Activated T-helper 2 cell treated with anti-CD3 and anti-CD28 coated beads, Interferon-gamma antibody, Interleukin-2, Interleukin-4, amounts not matched to agents 10 μg/mL and 5 μg/mL and 100 μg/mL, durations not matched to agents 14 hours and 24 hours and 36 hours (primary cell): ENCODE results near the gene KMT2C. TPM values are rescaled to one million over a fixed set of nuclear protein-coding genes. Genes with fewer than 3 reads are reported as not detected.
"Not testable (repeated sequence)": the region's sequence is repeated elsewhere in the genome, so short reads cannot be mapped to it uniquely, and the experiment has no call there.

ENCODE experiments used
- DNase-seq: peaks from one replicate; pipeline ENCODE4 v3.0.0; 2021; ENCODE audit warnings: low spot score
- H3K27ac Mint-ChIP-seq: one replicate; pipeline ENCODE4 v1.8.0; 2021; ENCODE audit warnings: mixed read lengths
- H3K27me3 Mint-ChIP-seq: one replicate; pipeline ENCODE4 v1.8.0; 2021; ENCODE audit warnings: low read depth, mixed read lengths
- H3K36me3 Mint-ChIP-seq: one replicate; pipeline ENCODE4 v1.8.0; 2021; ENCODE audit warnings: low read depth, mixed read lengths
- H3K4me1 Mint-ChIP-seq: one replicate; pipeline ENCODE4 v1.8.0; 2021; ENCODE audit warnings: low read depth, mixed read lengths
- H3K4me3 Mint-ChIP-seq: one replicate; pipeline ENCODE4 v1.8.0; 2021; ENCODE audit warnings: low read depth, mild to moderate bottlenecking, moderate library complexity, mixed read lengths
- H3K9me3 Mint-ChIP-seq: one replicate; pipeline ENCODE4 v1.8.0; 2021; ENCODE audit warnings: mixed read lengths
- intact Hi-C: fragments of 100-400 bp; cut with micrococcal nuclease; formaldehyde crosslinking; loops from one replicate; pipeline ENCODE4 v1.15.1; 2023
- total RNA-seq: library from RNA; stranded (reverse); gene quantifications from 2 replicates; pipeline ENCODE4 v1.2.3, GENCODE V29; 2022

Gene KMT2C
- total RNA-seq, 1 donor from 2014 or later: 62.4 TPM

DNA sequence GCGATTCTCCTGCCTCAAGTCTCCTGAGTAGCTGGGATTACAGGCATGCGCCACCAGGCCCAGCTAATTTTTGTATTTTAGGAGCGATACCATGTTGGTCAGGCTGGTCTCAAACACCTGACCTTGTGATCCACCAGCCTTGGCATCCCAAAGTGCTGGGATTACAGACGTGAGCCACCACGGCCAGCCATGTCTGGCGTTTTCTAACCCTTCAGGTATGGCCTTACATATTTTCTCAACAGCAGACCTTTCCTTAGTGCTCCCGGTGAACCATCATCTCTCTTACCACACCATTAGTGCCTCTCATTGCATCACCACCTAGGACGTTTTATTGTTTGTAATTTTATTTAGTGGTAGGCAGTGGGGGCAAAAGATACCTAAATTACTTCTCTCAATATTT lies 194.5 kb downstream of the KMT2C start:
- DNase-seq, H3K27me3 Mint-ChIP-seq, H3K9me3 Mint-ChIP-seq, intact Hi-C loops, H3K27ac Mint-ChIP-seq, H3K4me1 Mint-ChIP-seq, H3K4me3 Mint-ChIP-seq: not testable (repeated sequence)
- peaks cover 11% of the 10 kb centered on the region for H3K36me3 Mint-ChIP-seq

DNA sequence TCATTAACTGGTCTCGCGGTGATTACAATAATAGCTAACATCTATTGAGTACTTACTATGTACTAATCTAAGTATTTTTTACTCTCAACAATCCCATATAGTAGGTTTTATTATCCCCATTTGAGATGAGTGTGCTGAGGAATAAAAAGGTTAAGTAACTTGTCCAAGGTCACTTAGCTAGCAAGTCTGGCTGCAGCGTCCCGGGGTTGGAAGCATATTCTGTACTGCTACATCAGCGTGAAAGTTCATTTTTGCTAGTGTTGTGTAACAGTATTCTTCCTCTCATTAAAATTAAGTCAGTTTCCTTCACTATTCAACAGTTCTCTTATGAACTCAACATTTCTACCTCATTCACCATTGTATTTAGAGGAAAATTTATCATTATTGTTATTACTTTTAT lies 199.5 kb downstream of the KMT2C start:
- H3K9me3 Mint-ChIP-seq, DNase-seq, H3K27me3 Mint-ChIP-seq, H3K4me1 Mint-ChIP-seq, intact Hi-C loops, H3K27ac Mint-ChIP-seq, H3K4me3 Mint-ChIP-seq: not testable (repeated sequence)
- H3K36me3 Mint-ChIP-seq: peaks cover 27% of the 10 kb centered on the region

- H3K9me3 Mint-ChIP-seq, H3K4me3 Mint-ChIP-seq, DNase-seq, intact Hi-C loops, H3K27me3 Mint-ChIP-seq, H3K4me1 Mint-ChIP-seq, H3K27ac Mint-ChIP-seq: not testable (repeated sequence)
- H3K36me3 Mint-ChIP-seq: peaks cover 32% of the 10 kb centered on the region
These were observed 201.4 kb downstream of the KMT2C start for GRCh38 chr7:152234421-152234820.

- intact Hi-C loops: no loop called here
- DNase-seq: no peak
- no peaks in the 10 kb centered on the region for H3K9me3 Mint-ChIP-seq
- H3K4me1 Mint-ChIP-seq: no peaks in the 10 kb centered on the region
- peaks cover 40% of the 10 kb centered on the region for H3K36me3 Mint-ChIP-seq
- no peaks in the 10 kb centered on the region for H3K27me3 Mint-ChIP-seq
- H3K4me3 Mint-ChIP-seq: no peak overlapping the region
- H3K27ac Mint-ChIP-seq: no peak overlapping the region
These were observed 204.7 kb downstream of the KMT2C start for GRCh38 chr7:152231089-152231488.

GRCh38 chr7:152219556-152219955 lies 216.2 kb downstream of the KMT2C start:
- intact Hi-C loops, DNase-seq, H3K27me3 Mint-ChIP-seq, H3K9me3 Mint-ChIP-seq, H3K27ac Mint-ChIP-seq, H3K4me1 Mint-ChIP-seq, H3K4me3 Mint-ChIP-seq: not testable (repeated sequence)
- H3K36me3 Mint-ChIP-seq: peaks cover 30% of the 10 kb centered on the region

DNA sequence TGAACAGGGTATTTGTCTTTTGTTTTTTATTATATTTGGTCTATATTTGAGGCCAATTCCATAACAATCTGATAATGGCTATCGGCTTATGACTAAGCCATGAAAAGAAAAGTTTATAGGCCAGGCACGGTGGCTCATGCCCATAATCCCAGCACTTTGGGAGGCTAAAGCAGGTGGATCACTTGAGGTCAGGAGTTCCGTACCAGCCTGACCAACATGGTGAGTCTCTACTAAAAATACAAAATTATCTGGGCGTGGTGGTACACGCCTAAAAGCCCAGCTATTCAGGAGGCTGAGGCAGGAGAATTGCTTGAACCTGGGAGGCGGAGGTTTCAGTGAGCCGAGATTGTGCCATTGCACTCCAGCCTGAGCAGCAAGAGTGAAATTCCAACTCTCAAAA lies 227.0 kb downstream of the KMT2C start:
- H3K4me3 Mint-ChIP-seq, H3K9me3 Mint-ChIP-seq, H3K4me1 Mint-ChIP-seq, intact Hi-C loops, DNase-seq, H3K27ac Mint-ChIP-seq, H3K27me3 Mint-ChIP-seq: not testable (repeated sequence)
- peaks cover 41% of the 10 kb centered on the region for H3K36me3 Mint-ChIP-seq

DNA sequence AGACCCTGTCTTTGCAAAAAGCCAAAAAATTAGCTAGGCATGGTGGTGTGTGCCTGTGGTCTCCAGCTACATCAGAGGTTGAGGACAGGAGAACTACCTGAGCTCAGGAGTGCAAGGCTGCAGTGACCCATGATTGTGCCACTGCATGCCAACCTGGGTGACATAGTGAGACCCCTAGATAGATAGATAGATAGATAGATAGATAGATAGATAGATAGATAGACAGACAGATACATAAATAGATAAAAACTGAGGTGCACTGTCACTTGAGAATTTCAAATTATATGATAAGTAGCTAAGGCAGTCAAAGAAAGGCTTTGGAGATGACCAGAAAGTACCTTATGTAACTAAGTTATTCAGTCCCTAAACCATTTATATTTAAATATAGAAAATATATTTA lies 231.4 kb downstream of the KMT2C start:
- not testable (repeated sequence) for H3K27me3 Mint-ChIP-seq, DNase-seq, H3K9me3 Mint-ChIP-seq

GRCh38 chr7:152203095-152203494 lies 232.7 kb downstream of the KMT2C start:
- no peak overlapping the region for H3K27ac Mint-ChIP-seq
- H3K9me3 Mint-ChIP-seq: no peaks in the 10 kb centered on the region
- intact Hi-C loops: no loop called here

More for the DNA sequence above, 231.4 kb downstream of the KMT2C start:
- H3K4me1 Mint-ChIP-seq, intact Hi-C loops, H3K4me3 Mint-ChIP-seq, H3K27ac Mint-ChIP-seq: not testable (repeated sequence)
- peaks cover 36% of the 10 kb centered on the region for H3K36me3 Mint-ChIP-seq

GRCh38 chr7:152202056-152202455 lies 233.7 kb downstream of the KMT2C start:
- H3K4me3 Mint-ChIP-seq: no peak overlapping the region

More at GRCh38 chr7:152203095-152203494, 232.7 kb downstream of the KMT2C start:
- no peak overlapping the region for H3K4me3 Mint-ChIP-seq
- DNase-seq: no peak
- H3K27me3 Mint-ChIP-seq: no peaks in the 10 kb centered on the region
- peaks cover 45% of the 10 kb centered on the region for H3K36me3 Mint-ChIP-seq
- H3K4me1 Mint-ChIP-seq: no peaks in the 10 kb centered on the region

GRCh38 chr7:152200395-152200794 lies 235.4 kb downstream of the KMT2C start:
- intact Hi-C loops: no loop called here
- H3K9me3 Mint-ChIP-seq: no peaks in the 10 kb centered on the region

More at GRCh38 chr7:152202056-152202455, 233.7 kb downstream of the KMT2C start:
- no peaks in the 10 kb centered on the region for H3K27me3 Mint-ChIP-seq
- H3K36me3 Mint-ChIP-seq: peaks cover 43% of the 10 kb centered on the region
- no peak overlapping the region for H3K27ac Mint-ChIP-seq
- intact Hi-C loops: no loop called here
- no peaks in the 10 kb centered on the region for H3K4me1 Mint-ChIP-seq
- no peaks in the 10 kb centered on the region for H3K9me3 Mint-ChIP-seq
- no peak for DNase-seq

DNA sequence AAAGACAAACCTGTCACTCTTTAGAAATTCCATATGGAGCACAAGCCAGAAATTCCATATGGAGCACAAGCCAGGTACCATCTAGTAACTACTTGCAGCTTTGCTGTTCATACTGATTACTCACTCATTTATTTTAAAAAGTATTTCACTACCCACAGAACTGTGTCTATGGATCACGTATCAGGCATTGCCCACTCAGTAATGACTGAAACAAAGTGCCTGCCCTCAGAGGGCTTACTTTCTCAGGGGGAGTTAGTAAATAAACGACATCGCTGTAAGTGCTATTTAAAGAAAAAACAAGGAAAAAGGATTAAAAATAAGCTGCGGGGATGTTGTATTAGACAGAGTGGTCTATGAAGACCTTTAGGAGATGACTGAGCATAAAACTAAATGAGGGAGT lies 239.4 kb downstream of the KMT2C start:
- H3K4me3 Mint-ChIP-seq: no peak overlapping the region
- H3K4me1 Mint-ChIP-seq: no peaks in the 10 kb centered on the region
- DNase-seq: no peak
- H3K27ac Mint-ChIP-seq: no peak overlapping the region
- H3K27me3 Mint-ChIP-seq: no peaks in the 10 kb centered on the region
- intact Hi-C loops: no loop called here
- no peaks in the 10 kb centered on the region for H3K9me3 Mint-ChIP-seq
- H3K36me3 Mint-ChIP-seq: peaks cover 51% of the 10 kb centered on the region

More at GRCh38 chr7:152200395-152200794, 235.4 kb downstream of the KMT2C start:
- Mint-ChIP-seq H3K4me3 (no peak overlapping the region), H3K27me3 (no peaks in the 10 kb centered on the region), H3K4me1 (no peaks in the 10 kb centered on the region), H3K36me3 (peaks cover 53% of the 10 kb centered on the region), H3K27ac (no peak overlapping the region)
- DNase-seq: no peak

- Mint-ChIP-seq H3K36me3 (peaks cover 58% of the 10 kb centered on the region), H3K4me1 (peaks cover 1% of the 10 kb centered on the region), H3K27me3 (no peaks in the 10 kb centered on the region), H3K9me3 (no peaks in the 10 kb centered on the region), H3K27ac (no peak overlapping the region), H3K4me3 (no peak overlapping the region)
- DNase-seq: no peak
- intact Hi-C loops: no loop called here
These were observed 241.9 kb downstream of the KMT2C start for GRCh38 chr7:152193880-152194279.

DNA sequence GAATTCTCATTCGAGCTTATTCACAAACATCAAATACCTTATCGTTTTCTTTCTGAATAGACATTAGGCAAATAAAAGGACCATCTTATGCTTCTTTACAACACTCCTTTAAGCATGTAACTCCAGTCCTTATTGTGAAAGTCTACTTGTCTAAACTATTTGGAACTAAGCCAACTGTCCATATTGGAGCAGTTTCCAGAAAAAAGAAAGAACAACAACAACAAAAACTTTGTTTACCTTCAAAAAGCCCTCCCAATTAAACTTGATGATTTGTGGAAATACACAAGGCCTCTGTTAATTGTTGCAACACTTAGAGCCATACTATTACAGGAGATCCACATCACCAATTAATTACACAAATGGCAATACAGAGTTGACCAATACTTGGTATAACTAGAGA lies 246.7 kb downstream of the KMT2C start:
- Mint-ChIP-seq H3K36me3 (peaks cover 50% of the 10 kb centered on the region), H3K27ac (no peak overlapping the region), H3K4me1 (peaks cover 1% of the 10 kb centered on the region), H3K27me3 (no peaks in the 10 kb centered on the region), H3K9me3 (no peaks in the 10 kb centered on the region), H3K4me3 (no peak overlapping the region)
- intact Hi-C loops: no loop called here
- DNase-seq: no peak

DNA sequence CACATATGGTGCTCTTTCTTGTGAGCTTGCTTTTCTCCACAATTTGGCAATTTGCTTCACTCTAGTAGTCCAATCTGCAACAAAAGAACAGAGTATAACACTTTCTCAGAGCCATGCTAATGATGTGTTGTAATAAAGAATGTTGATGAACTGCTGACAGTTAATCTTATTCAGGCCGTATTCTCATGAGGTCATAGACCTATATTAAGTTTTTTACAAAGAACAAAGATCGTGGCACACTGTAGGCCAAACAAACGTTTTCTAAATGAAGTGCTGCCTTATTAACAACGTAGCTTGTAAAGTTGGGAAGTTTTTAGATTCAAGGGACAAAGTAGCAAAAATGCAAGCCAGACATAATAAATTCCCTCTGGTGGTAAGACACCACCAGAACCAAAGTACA lies 250.2 kb downstream of the KMT2C start:
- Mint-ChIP-seq H3K36me3 (peaks cover 56% of the 10 kb centered on the region), H3K27ac (no peak overlapping the region), H3K4me1 (peaks cover 1% of the 10 kb centered on the region), H3K27me3 (no peaks in the 10 kb centered on the region), H3K4me3 (no peak overlapping the region), H3K9me3 (no peaks in the 10 kb centered on the region)
- intact Hi-C loops: no loop called here
- no peak for DNase-seq
